Activated T-helper 1 cell treated with Interleukin-2 at 50 U/mL for 16 hours (primary cell): ENCODE measurements around the gene ZNF124.

ENCODE experiments used
- DNase-seq: peaks from one replicate; pipeline ENCODE4 v3.0.0-alpha.2; 2020; ENCODE audit warnings: low read depth

Gene ZNF124

DNA sequence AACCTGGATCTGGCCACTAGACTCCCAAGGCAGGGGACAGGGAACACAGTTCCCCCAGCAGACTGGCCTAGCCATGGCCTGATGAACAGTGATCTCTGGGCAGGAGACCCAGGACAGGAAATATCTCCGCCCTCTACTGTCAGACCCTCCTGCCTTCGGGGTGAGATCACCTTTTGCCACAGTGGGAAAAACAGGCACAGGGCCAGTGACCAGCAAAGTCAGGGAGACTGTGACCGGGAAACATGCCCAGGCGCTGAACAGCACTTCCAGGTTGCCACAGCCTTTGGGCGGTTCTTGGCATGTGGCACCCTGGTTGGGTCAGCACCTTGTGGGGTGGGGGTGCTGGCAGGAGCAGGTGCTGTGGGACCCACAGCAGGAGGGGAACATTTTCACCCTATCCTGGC lies 58.7 kb downstream of the ZNF124 start:
- DNase-seq, result no peak

DNA sequence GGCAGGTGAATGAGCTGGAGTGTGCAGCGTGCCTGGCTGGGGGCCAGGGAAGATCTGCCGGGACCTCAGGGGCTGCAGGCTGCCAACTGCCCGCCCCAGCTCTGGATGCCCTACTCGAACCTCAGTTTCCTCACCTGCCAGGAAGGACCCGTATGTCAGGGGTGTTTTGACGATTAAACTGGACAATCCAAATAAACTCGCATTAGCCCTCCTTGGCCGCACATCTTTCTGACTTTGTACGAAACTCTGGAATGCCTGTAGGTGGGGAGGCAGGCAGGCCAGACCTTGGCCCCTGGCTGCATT lies 59.4 kb downstream of the ZNF124 start:
- no peak for DNase-seq

DNA sequence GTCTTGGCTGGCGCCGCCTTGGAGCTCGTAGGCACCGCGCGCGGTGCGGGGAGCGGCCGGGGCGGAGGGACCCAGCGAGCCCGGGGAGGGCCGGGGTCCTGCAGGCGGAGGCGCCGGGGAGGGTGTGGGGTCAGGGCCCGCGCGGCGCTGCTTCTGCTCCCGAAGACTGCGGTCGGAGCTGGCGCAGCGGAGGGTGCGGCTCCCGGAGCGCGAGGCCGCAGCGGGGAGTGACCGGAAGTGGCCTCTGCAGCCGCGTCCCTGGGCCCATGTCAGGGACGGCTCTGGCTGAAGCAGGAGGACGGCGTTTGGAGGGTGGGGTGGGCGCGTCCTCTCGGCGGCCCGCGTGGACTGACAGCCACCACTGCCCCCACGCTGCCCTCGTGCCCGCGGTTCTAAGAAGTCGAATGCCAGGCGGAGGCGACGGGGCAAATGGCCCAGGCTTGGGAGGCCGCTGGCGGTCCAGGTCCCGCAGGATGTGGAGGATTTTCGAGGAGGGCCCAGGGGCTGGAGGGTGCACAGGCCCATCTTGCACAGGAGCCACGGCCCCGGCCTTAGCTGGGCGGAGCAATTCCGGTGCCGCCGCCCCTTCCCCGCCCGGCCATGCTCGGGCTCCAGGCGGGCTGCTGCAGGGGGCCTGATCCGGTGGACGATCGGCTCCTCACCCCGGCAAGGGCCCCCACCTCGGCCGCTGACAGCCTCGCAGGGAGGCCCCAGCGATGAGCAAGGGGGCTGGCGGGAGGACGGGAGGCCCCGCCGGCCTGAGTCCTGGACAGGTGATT lies 59.9 kb downstream of the ZNF124 start:
- no peak for DNase-seq

DNA sequence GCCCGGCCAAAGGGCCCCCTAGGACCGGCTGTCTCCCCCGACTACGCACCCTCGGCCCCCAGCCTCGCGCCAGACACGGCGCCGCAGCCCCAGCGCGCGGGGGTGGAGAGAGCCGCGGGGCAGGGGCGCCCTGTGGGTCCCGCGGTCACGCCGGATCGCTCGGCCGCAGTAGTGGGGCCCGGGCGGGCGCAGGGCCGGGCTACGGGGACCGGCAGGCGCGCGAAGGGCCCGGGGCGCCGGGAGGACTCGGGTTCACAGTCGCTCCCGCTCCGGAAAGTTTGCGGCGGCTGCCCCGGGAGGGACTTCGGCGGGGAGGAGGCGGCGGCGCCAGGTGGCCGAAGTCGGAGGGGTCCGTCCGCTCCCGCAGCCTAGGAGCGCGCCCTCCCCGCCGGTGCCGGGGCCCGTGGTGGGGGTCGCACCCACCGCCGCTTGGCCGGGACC lies 60.5 kb downstream of the ZNF124 start:
- no peak for DNase-seq

DNA sequence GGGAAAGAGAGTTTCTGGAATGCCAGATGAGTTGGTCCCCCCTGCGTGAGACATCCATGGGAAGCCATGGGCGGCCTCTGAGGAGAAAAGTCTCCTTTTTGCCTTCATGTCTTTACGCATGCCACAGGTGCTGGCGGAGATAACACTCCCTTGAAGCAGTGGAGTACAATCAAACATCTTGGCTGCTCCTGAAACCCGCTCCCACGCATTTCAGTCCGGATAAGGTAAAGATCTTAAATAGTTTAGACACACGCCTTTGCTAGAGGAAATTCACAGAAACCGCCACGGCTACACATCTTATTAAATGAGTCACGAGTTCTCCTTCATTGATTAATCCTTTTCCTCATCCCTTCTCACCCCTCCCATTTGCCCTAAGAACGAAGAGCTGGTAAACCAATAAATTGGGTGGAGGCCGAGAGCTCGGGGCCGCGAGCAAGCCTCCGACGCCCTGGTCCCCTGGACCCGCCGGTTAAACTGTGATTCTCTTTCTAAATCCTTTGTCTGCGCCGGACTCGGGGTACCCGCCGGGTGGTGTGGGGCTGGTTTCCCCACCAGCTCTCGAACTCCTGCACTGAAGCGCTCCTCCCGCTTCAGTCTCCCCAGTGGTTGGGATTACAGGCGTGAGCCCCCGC lies 61.1 kb downstream of the ZNF124 start:
- DNase-seq, result no peak

DNA sequence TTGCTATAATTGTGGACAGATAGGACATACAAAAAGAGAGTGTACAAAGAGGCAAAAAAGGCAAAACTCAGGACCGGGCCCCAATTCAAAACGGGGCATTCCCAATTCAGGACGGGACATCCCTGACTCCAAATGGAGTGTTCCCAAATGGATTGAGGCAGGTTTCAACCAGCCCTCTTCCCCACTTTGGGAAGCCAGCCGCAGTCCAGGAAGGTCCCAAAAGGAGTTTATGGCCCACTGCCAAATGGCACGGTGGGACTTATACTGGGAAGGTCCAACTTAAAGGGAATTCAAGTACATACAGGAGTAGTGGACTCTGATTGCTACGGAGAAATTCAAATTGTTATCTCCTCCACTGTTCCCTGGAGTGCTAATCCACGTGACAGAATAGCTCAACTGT lies 64.1 kb downstream of the ZNF124 start:
- DNase-seq, result no peak

DNA sequence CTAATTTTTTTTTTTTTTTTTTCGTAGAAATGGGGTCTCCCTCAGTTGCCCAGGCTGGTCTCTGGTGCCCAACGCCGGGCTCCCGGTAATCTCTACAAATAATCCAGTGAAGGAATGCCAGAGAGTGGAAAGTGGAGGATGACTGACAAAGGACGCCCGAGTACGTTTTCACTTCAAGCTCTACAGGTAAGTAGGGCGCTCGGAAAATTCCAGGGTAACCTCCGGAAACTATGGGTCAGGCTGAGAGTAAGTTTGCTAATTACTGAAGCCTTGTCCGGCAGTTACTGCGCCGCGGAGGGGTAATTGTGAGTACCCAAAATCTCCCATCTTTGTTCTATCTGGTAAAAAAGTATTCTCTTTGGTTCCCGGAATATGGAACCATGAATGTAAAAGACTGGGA lies 65.9 kb downstream of the ZNF124 start:
- DNase-seq, result no peak
